ENCODE measurements around the gene LAMB4. TPM values are rescaled to one million over a fixed set of nuclear protein-coding genes. Genes with fewer than 3 reads are reported as not detected.

LAMB4 gene
- total and polyA plus RNA-seq, 7 donors = 0.04 to 2.0 (median 0.14) TPM; not detected in 4

- no peak for DNase-seq
- no peak overlapping the region for H3K27ac ChIP-seq
- peaks cover 0 to 29% (median 21%) of the 10 kb centered on the region in 4 donors for H3K4me1 ChIP-seq
- H3K36me3 ChIP-seq = no peaks in the 10 kb centered on the region
- 58 to 60% methylated on average over 2 of the region's 2 CpGs for WGBS, 2 donors
- no peak for TF ChIP-seq EP300 (IDR thresholded peaks at IDR 0.05)
- intact Hi-C loops (cut with DNase I) = no loop called here
- no peaks in the 10 kb centered on the region for H3K27me3 ChIP-seq
- no peaks in the 10 kb centered on the region for H3K9me3 ChIP-seq
- H3K4me3 ChIP-seq = no peak overlapping the region
These were observed 109.6 kb downstream of the LAMB4 start for GRCh38 chr7:108020585-108020984.

GRCh38 chr7:108018668-108019067 lies 111.5 kb downstream of the LAMB4 start:
- Histone ChIP-seq H3K9me3 (no peaks in the 10 kb centered on the region), H3K36me3 (no peaks in the 10 kb centered on the region), H3K4me3 (no peak overlapping the region), H3K4me1 (peaks cover 0 to 48% (median 34%) of the 10 kb centered on the region in 4 donors), H3K27ac (no peak overlapping the region), H3K27me3 (no peaks in the 10 kb centered on the region)
- intact Hi-C loops (cut with DNase I) = loop anchor here (5.0 kb wide), 1 partner anchor 79 kb away; no protein-coding TSS in a partner anchor
- 56 to 84% methylated on average over 4 of the region's 4 CpGs for WGBS, 2 donors
- TF ChIP-seq POLR2AphosphoS5 (IDR thresholded peaks at IDR 0.05) (no peak), CTCF (IDR thresholded peaks at IDR 0.05) (no peak), POLR2A (IDR thresholded peaks at IDR 0.05) (no peak), EP300 (IDR thresholded peaks at IDR 0.05) (no peak)
- DNase-seq = no peak

- H3K27me3 ChIP-seq = no peaks in the 10 kb centered on the region
- H3K4me3 ChIP-seq = no peak overlapping the region
- TF ChIP-seq POLR2AphosphoS5 (IDR thresholded peaks at IDR 0.05) (no peak), CTCF (IDR thresholded peaks at IDR 0.05) (no peak), POLR2A (IDR thresholded peaks at IDR 0.05) (no peak), EP300 (IDR thresholded peaks at IDR 0.05) (no peak)
- peak overlapping the region in 1 of 4 donors; percentile 68 for H3K27ac ChIP-seq
- H3K4me1 ChIP-seq = peaks cover 0 to 50% (median 33%) of the 10 kb centered on the region in 4 donors
- H3K9me3 ChIP-seq = no peaks in the 10 kb centered on the region
- 58 to 80% methylated on average over 4 of the region's 4 CpGs for WGBS, 2 donors
- no peaks in the 10 kb centered on the region for H3K36me3 ChIP-seq
- intact Hi-C loops (cut with DNase I) = loop anchor here (5.0 kb wide), 1 partner anchor 80 kb away; no protein-coding TSS in a partner anchor
- no peak for DNase-seq
These were observed 112.4 kb downstream of the LAMB4 start for GRCh38 chr7:108017776-108018151.

GRCh38 chr7:108016841-108017775 lies 113.1 kb downstream of the LAMB4 start:
- peak overlapping the region; percentile 7 to 68 (median 39) for H3K27ac ChIP-seq
- intact Hi-C loops (cut with DNase I) = loop anchor here (5.0 kb wide), 1 partner anchor 80 kb away; no protein-coding TSS in a partner anchor
- WGBS, 2 donors = 14 to 57% methylated on average over 2 of the region's 2 CpGs
- H3K36me3 ChIP-seq = no peaks in the 10 kb centered on the region
- H3K4me1 ChIP-seq = peaks cover 0 to 51% (median 31%) of the 10 kb centered on the region in 4 donors
- TF ChIP-seq CTCF (IDR thresholded peaks at IDR 0.05) (peak in 3 of 4 experiments; percentile 35 to 45 (median 37)), EP300 (IDR thresholded peaks at IDR 0.05) (no peak), POLR2AphosphoS5 (IDR thresholded peaks at IDR 0.05) (peak in 1 of 4 donors; percentile 26), POLR2A (IDR thresholded peaks at IDR 0.05) (no peak)
- no peaks in the 10 kb centered on the region for H3K27me3 ChIP-seq
- no peak for DNase-seq
- no peaks in the 10 kb centered on the region for H3K9me3 ChIP-seq
- H3K4me3 ChIP-seq = no peak overlapping the region

- H3K27ac ChIP-seq = peak overlapping the region in 3 of 4 donors; percentile 7 to 68 (median 43)
- H3K27me3 ChIP-seq = no peaks in the 10 kb centered on the region
- peaks cover 0 to 55% (median 33%) of the 10 kb centered on the region in 4 donors for H3K4me1 ChIP-seq
- no peak for DNase-seq
- H3K36me3 ChIP-seq = no peaks in the 10 kb centered on the region
- 61 to 73% methylated on average over 2 of the region's 2 CpGs for WGBS, 2 donors
- TF ChIP-seq POLR2AphosphoS5 (IDR thresholded peaks at IDR 0.05) (no peak), CTCF (IDR thresholded peaks at IDR 0.05) (no peak), EP300 (IDR thresholded peaks at IDR 0.05) (no peak)
- H3K9me3 ChIP-seq = no peaks in the 10 kb centered on the region
- H3K4me3 ChIP-seq = no peak overlapping the region
- intact Hi-C loops (cut with DNase I) = loop anchor here (5.0 kb wide), 1 partner anchor 82 kb away; no protein-coding TSS in a partner anchor
These were observed 114.4 kb downstream of the LAMB4 start for GRCh38 chr7:108015740-108016139.
